Measurements from ENCODE around the gene ATRN. TPM values are rescaled to one million over a fixed set of nuclear protein-coding genes. Genes with fewer than 3 reads are reported as not detected.

The ATRN gene
- polyA plus RNA-seq, 1 donor from 2014 or later: 27.5 TPM

GRCh38 chr20:3632311-3633004 is 161.6 kb downstream of the ATRN start:
- Histone ChIP-seq H3K27ac (ENCODE audit: low read length) (no peak overlapping the region), H4K20me1 (ENCODE audit: insufficient read depth) (no peaks in the 10 kb centered on the region), H3K9me2 (ENCODE audit: insufficient read depth, low read length) (no peaks in the 10 kb centered on the region), H3K27me3 (ENCODE audit: insufficient read depth, low read depth, low read length) (no peaks in the 10 kb centered on the region), H3F3A (ENCODE audit: insufficient read depth, low read length, poor library complexity, severe bottlenecking) (no peaks in the 10 kb centered on the region), H2AFZ (ENCODE audit: low read depth, low read length) (no peak overlapping the region), H3K9me3 (ENCODE audit: low read length) (no peaks in the 10 kb centered on the region), H3K79me2 (replicated peaks; ENCODE audit: insufficient read depth, low read length) (no peaks in the 10 kb centered on the region), H3K36me3 (ENCODE audit: insufficient read depth, low read length) (peaks cover 2% of the 10 kb centered on the region), H3K4me3 (ENCODE audit: low read length) (no peak overlapping the region), H3K9ac (ENCODE audit: low read length) (no peak overlapping the region), H3K4me2 (ENCODE audit: low read length) (no peak overlapping the region)
- TF ChIP-seq TAF1 (IDR thresholded peaks at IDR 0.05; ENCODE audit: low read depth) (no peak), SMC3 (conservative IDR thresholded peaks at IDR 0.05; ENCODE audit: poor library complexity) (no peak), EP300 (conservative IDR thresholded peaks at IDR 0.05; ENCODE audit: poor library complexity, severe bottlenecking) (no peak), MXI1 (conservative IDR thresholded peaks at IDR 0.05; ENCODE audit: poor library complexity, severe bottlenecking) (no peak)
- TF ChIP-seq, protein P1, sequence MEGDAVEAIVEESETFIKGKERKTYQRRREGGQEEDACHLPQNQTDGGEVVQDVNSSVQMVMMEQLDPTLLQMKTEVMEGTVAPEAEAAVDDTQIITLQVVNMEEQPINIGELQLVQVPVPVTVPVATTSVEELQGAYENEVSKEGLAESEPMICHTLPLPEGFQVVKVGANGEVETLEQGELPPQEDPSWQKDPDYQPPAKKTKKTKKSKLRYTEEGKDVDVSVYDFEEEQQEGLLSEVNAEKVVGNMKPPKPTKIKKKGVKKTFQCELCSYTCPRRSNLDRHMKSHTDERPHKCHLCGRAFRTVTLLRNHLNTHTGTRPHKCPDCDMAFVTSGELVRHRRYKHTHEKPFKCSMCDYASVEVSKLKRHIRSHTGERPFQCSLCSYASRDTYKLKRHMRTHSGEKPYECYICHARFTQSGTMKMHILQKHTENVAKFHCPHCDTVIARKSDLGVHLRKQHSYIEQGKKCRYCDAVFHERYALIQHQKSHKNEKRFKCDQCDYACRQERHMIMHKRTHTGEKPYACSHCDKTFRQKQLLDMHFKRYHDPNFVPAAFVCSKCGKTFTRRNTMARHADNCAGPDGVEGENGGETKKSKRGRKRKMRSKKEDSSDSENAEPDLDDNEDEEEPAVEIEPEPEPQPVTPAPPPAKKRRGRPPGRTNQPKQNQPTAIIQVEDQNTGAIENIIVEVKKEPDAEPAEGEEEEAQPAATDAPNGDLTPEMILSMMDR (IDR thresholded peaks at IDR 0.05; ENCODE audit: poor library complexity, severe bottlenecking): no peak

DNA sequence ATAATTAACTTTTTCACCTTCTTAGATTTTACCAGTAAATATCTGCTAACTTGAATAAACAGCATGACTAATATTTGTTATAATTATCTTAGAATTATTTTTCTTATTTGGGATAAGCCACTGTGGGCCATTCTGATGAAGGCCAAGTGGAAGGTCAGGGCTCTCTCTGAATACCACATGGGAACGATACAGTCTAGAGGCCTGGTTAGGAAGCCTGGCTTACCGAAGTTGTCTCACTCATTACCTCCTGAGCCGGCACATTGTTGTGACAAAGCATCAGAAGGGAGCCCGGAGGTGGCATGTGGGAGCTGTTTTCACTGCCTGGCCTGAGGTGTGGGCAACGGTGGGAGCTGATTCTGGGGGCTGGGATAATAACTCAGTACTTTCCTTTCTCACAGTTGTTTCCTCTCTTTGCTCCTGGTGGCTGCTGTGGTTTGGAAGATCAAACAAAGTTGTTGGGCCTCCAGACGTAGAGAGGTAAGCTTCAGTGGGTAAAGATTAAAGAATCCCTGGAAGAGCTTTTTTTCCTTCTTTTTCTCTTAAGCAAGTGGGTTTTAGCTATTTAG is 163.2 kb downstream of the ATRN start:
- Histone ChIP-seq H3K9me3 (ENCODE audit: low read length) (no peaks in the 10 kb centered on the region), H3K9ac (ENCODE audit: low read length) (no peak overlapping the region), H2AFZ (ENCODE audit: low read depth, low read length) (no peak overlapping the region), H3K4me3 (ENCODE audit: low read length) (no peak overlapping the region), H3K27ac (ENCODE audit: low read length) (no peak overlapping the region), H3K36me3 (ENCODE audit: insufficient read depth, low read length) (peaks cover 6% of the 10 kb centered on the region), H3K27me3 (ENCODE audit: insufficient read depth, low read depth, low read length) (no peaks in the 10 kb centered on the region), H3K4me2 (ENCODE audit: low read length) (no peak overlapping the region), H3K79me2 (replicated peaks; ENCODE audit: insufficient read depth, low read length) (no peaks in the 10 kb centered on the region), H3K9me2 (ENCODE audit: insufficient read depth, low read length) (no peaks in the 10 kb centered on the region), H3F3A (ENCODE audit: insufficient read depth, low read length, poor library complexity, severe bottlenecking) (no peaks in the 10 kb centered on the region), H4K20me1 (ENCODE audit: insufficient read depth) (no peaks in the 10 kb centered on the region)
- TF ChIP-seq EZH2 (IDR thresholded peaks at IDR 0.05; ENCODE audit: borderline replicate concordance, insufficient read depth, low read length, poor library complexity, severe bottlenecking): no peak
- no peak for TF ChIP-seq EP300 (conservative IDR thresholded peaks at IDR 0.05; ENCODE audit: poor library complexity, severe bottlenecking)
- TF ChIP-seq SMC3 (conservative IDR thresholded peaks at IDR 0.05; ENCODE audit: poor library complexity): no peak
- TF ChIP-seq TAF1 (IDR thresholded peaks at IDR 0.05; ENCODE audit: low read depth): no peak
- TF ChIP-seq, protein P2, sequence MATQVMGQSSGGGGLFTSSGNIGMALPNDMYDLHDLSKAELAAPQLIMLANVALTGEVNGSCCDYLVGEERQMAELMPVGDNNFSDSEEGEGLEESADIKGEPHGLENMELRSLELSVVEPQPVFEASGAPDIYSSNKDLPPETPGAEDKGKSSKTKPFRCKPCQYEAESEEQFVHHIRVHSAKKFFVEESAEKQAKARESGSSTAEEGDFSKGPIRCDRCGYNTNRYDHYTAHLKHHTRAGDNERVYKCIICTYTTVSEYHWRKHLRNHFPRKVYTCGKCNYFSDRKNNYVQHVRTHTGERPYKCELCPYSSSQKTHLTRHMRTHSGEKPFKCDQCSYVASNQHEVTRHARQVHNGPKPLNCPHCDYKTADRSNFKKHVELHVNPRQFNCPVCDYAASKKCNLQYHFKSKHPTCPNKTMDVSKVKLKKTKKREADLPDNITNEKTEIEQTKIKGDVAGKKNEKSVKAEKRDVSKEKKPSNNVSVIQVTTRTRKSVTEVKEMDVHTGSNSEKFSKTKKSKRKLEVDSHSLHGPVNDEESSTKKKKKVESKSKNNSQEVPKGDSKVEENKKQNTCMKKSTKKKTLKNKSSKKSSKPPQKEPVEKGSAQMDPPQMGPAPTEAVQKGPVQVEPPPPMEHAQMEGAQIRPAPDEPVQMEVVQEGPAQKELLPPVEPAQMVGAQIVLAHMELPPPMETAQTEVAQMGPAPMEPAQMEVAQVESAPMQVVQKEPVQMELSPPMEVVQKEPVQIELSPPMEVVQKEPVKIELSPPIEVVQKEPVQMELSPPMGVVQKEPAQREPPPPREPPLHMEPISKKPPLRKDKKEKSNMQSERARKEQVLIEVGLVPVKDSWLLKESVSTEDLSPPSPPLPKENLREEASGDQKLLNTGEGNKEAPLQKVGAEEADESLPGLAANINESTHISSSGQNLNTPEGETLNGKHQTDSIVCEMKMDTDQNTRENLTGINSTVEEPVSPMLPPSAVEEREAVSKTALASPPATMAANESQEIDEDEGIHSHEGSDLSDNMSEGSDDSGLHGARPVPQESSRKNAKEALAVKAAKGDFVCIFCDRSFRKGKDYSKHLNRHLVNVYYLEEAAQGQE (IDR thresholded peaks at IDR 0.05; ENCODE audit: borderline replicate concordance): no peak
- TF ChIP-seq MXI1 (conservative IDR thresholded peaks at IDR 0.05; ENCODE audit: poor library complexity, severe bottlenecking): no peak
- TF ChIP-seq POLR2AphosphoS5 (IDR thresholded peaks at IDR 0.05): no peak
- no peak for TF ChIP-seq RAD21 (conservative IDR thresholded peaks at IDR 0.05)
- TF ChIP-seq, protein P1 (IDR thresholded peaks at IDR 0.05; ENCODE audit: poor library complexity, severe bottlenecking): no peak
